ENCODE measurements around the gene ACOT13.

Gene ACOT13

GRCh38 chr6:24680582-24680981 is 13.7 kb downstream of the ACOT13 start:
- in situ Hi-C loops (cut with MboI; ENCODE audit: low pct_unique_long_range_greater_than_20kb, low sequenced_read_pairs, unreplicated experiment), result loop anchor here (25.0 kb wide), 1 partner anchor 243 kb away; no protein-coding TSS in a partner anchor
- no peak for DNase-seq (ENCODE audit: low spot score)
- TF ChIP-seq CTCF (IDR thresholded peaks at IDR 0.05; ENCODE audit: extremely low read depth, insufficient read depth, missing control alignments), result no peak

GRCh38 chr6:24683297-24684296 is 16.7 kb downstream of the ACOT13 start:
- in situ Hi-C loops (cut with MboI; ENCODE audit: low pct_unique_long_range_greater_than_20kb, low sequenced_read_pairs, unreplicated experiment), result loop anchor here (25.0 kb wide), 1 partner anchor 246 kb away; no protein-coding TSS in a partner anchor
- TF ChIP-seq CTCF (IDR thresholded peaks at IDR 0.05; ENCODE audit: extremely low read depth, insufficient read depth, missing control alignments), result no peak

GRCh38 chr6:24686408-24686807 is 19.5 kb downstream of the ACOT13 start:
- no peak for TF ChIP-seq CTCF (IDR thresholded peaks at IDR 0.05; ENCODE audit: extremely low read depth, insufficient read depth, missing control alignments)
- DNase-seq (ENCODE audit: low spot score), result no peak
- in situ Hi-C loops (cut with MboI; ENCODE audit: low pct_unique_long_range_greater_than_20kb, low sequenced_read_pairs, unreplicated experiment), result loop anchor here (25.0 kb wide), 1 partner anchor 249 kb away; no protein-coding TSS in a partner anchor

More at GRCh38 chr6:24683297-24684296, 16.7 kb downstream of the ACOT13 start:
- DNase-seq (ENCODE audit: low spot score), result no peak

GRCh38 chr6:24686946-24687345 is 20.1 kb downstream of the ACOT13 start:
- DNase-seq (ENCODE audit: low spot score), result no peak
- no peak for TF ChIP-seq CTCF (IDR thresholded peaks at IDR 0.05; ENCODE audit: extremely low read depth, insufficient read depth, missing control alignments)
- in situ Hi-C loops (cut with MboI; ENCODE audit: low pct_unique_long_range_greater_than_20kb, low sequenced_read_pairs, unreplicated experiment), result loop anchor here (25.0 kb wide), 1 partner anchor 250 kb away; no protein-coding TSS in a partner anchor

GRCh38 chr6:24689964-24690363 is 23.1 kb downstream of the ACOT13 start:
- TF ChIP-seq CTCF (IDR thresholded peaks at IDR 0.05; ENCODE audit: extremely low read depth, insufficient read depth, missing control alignments), result no peak
- in situ Hi-C loops (cut with MboI; ENCODE audit: low pct_unique_long_range_greater_than_20kb, low sequenced_read_pairs, unreplicated experiment), result loop anchor here (10.0 to 25.0 kb wide), 2 partner anchors 105 to 253 kb away; no protein-coding TSS in a partner anchor
- no peak for DNase-seq (ENCODE audit: low spot score)

GRCh38 chr6:24690593-24690992 is 23.7 kb downstream of the ACOT13 start:
- in situ Hi-C loops (cut with MboI; ENCODE audit: low pct_unique_long_range_greater_than_20kb, low sequenced_read_pairs, unreplicated experiment), result loop anchor here (10.0 to 25.0 kb wide), 2 partner anchors 106 to 253 kb away; no protein-coding TSS in a partner anchor
- no peak for TF ChIP-seq CTCF (IDR thresholded peaks at IDR 0.05; ENCODE audit: extremely low read depth, insufficient read depth, missing control alignments)
- DNase-seq (ENCODE audit: low spot score), result no peak

Data from GM13977 (cell line).